DLD1 (cell line): ENCODE data around the gene MTCL3.

Source experiments
- in situ Hi-C: cut with HindIII; loops from 2 replicates; pipeline ENCODE4 v1.10.0; 2017; ENCODE audit warnings: low sequenced_read_pairs

Gene MTCL3

GRCh38 chr6:127518710-127519468, at the start of gene MTCL3:
Gene MTCL3 (minus strand): TSS chr6:127519335.
- in situ Hi-C loops = no loop called here

- in situ Hi-C loops = no loop called here
Observed at GRCh38 chr6:127567476-127567875, 48.3 kb upstream of the MTCL3 start.

- in situ Hi-C loops = no loop called here
Observed at GRCh38 chr6:127566651-127567050, 47.5 kb upstream of the MTCL3 start.

GRCh38 chr6:127566119-127566518, 47.0 kb upstream of the MTCL3 start:
- in situ Hi-C loops = no loop called here

GRCh38 chr6:127564761-127565160, 45.6 kb upstream of the MTCL3 start:
- in situ Hi-C loops = no loop called here

GRCh38 chr6:127561660-127562059, 42.5 kb upstream of the MTCL3 start:
- in situ Hi-C loops = no loop called here

GRCh38 chr6:127554435-127555006, 35.4 kb upstream of the MTCL3 start:
- in situ Hi-C loops = no loop called here

- in situ Hi-C loops = no loop called here
Observed at GRCh38 chr6:127550403-127550802, 31.3 kb upstream of the MTCL3 start.

GRCh38 chr6:127547904-127548649, 28.9 kb upstream of the MTCL3 start:
- in situ Hi-C loops = no loop called here

GRCh38 chr6:127547215-127547614, 28.1 kb upstream of the MTCL3 start:
- in situ Hi-C loops = no loop called here

- in situ Hi-C loops = no loop called here
Observed at GRCh38 chr6:127539272-127539671, 20.1 kb upstream of the MTCL3 start.

- in situ Hi-C loops = no loop called here
Observed at GRCh38 chr6:127538750-127539264, 19.7 kb upstream of the MTCL3 start.

- in situ Hi-C loops = no loop called here
Observed at GRCh38 chr6:127533736-127534135, 14.6 kb upstream of the MTCL3 start.

GRCh38 chr6:127533011-127533410, 13.9 kb upstream of the MTCL3 start:
- in situ Hi-C loops = no loop called here

- in situ Hi-C loops = no loop called here
Observed at GRCh38 chr6:127522714-127523113, 3.6 kb upstream of the MTCL3 start.

GRCh38 chr6:127520066-127520465, 931 bp upstream of the MTCL3 start:
- in situ Hi-C loops = no loop called here

GRCh38 chr6:127519469-127519785, 292 bp upstream of the MTCL3 start:
- in situ Hi-C loops = no loop called here

GRCh38 chr6:127518191-127518709, 885 bp downstream of the MTCL3 start:
- in situ Hi-C loops = no loop called here

GRCh38 chr6:127517693-127518092, 1.4 kb downstream of the MTCL3 start:
- in situ Hi-C loops = no loop called here

- in situ Hi-C loops = no loop called here
Observed at GRCh38 chr6:127516662-127517273, 2.4 kb downstream of the MTCL3 start.
